GM12878 (cell line): ENCODE measurements around the gene SARDH. TPM values are rescaled to one million over a fixed set of nuclear protein-coding genes. Genes with fewer than 3 reads are reported as not detected.
A peak's percentile ranks its signal among the peaks of the same experiment; 100 is the strongest.

ENCODE experiments used
- ATAC-seq: fragments of 200-7000 bp; cut with Tn5 transposase; 3 replicates; pipeline ENCODE4 v1.9.1; 2020; ENCODE audit warnings: mild to moderate bottlenecking, moderate library complexity
- BruUV-seq: library from RNA; stranded (reverse); fragments of 400-500 nt; replicated peaks from 2 replicates; lab custom pipeline; 2021; lab: Mats Ljungman, UMichigan
- CTCF ChIA-PET: fragments of 300-600 bp; sonication (Branson Sonifier 250); formaldehyde crosslinking; extraction: SDS; loops from one replicate; lab custom pipeline; 2021; ENCODE audit warnings: inconsistent platforms; lab: Yijun Ruan, JAX
- POLR2A ChIA-PET: fragments of 350-600 bp; formaldehyde crosslinking; extraction: SDS; loops from one replicate; lab custom pipeline; 2021; ENCODE audit warnings: inconsistent platforms; lab: Charles Lee
- RAD21 ChIA-PET: fragments of 300-600 bp; sonication (Branson Sonifier 250); formaldehyde crosslinking; loops from one replicate; lab custom pipeline; 2023; ENCODE audit warnings: antibody characterized with exemption; ENCODE audit not compliant: unreplicated experiment; lab: Charles Lee
- SMC1A ChIA-PET: fragments of 300-600 bp; sonication (Branson Sonifier 250); formaldehyde crosslinking; loops from one replicate; lab custom pipeline; 2023; ENCODE audit not compliant: unreplicated experiment, uncharacterized antibody; lab: Charles Lee
- DNase-seq: peaks from one replicate; pipeline ENCODE4 v3.0.0-alpha.2; 2011; ENCODE audit warnings: low read depth, low spot score
- FAIRE-seq: peaks from 3 replicates; lab custom pipeline; 2011; peaks lifted over from hg19 to GRCh38; lab: Jason Lieb, UNC
- H2AFZ ChIP-seq: 2 replicates; pipeline ENCODE4 v1.6.0; 2011; ENCODE audit warnings: low read depth, low read length, control low read depth; ENCODE audit not compliant: control insufficient read depth
- H3K27ac ChIP-seq: 2 replicates; pipeline ENCODE4 v1.5.1; 2011; ENCODE audit warnings: control low read depth; ENCODE audit not compliant: control insufficient read depth, insufficient read depth
- H3K27me3 ChIP-seq, 2 experiments: replicated peaks in 1 of 2; 2 replicates each; pipeline versions ENCODE4 v1.6.0 to v1.6.1; 2011; ENCODE audit warnings: low read length in 1 of 2; ENCODE audit not compliant: control insufficient read depth in 2 of 2, insufficient read depth in 2 of 2
- H3K36me3 ChIP-seq, 2 experiments: 2 replicates each; pipeline ENCODE4 v1.5.1; 2011; ENCODE audit warnings: low read length in 1 of 2; ENCODE audit not compliant: control insufficient read depth in 2 of 2, insufficient read depth in 2 of 2
- H3K4me1 ChIP-seq: 2 replicates; pipeline ENCODE4 v1.6.1; 2011; ENCODE audit warnings: mild to moderate bottlenecking, low read length, moderate library complexity, mixed read lengths; ENCODE audit not compliant: control insufficient read depth, insufficient read depth
- H3K4me2 ChIP-seq: 2 replicates; pipeline ENCODE4 v1.6.0; 2011; ENCODE audit warnings: control low read depth; ENCODE audit not compliant: control insufficient read depth, insufficient read depth
- H3K4me3 ChIP-seq: fragments of 200-600 bp; sonication (generic); 2 replicates; pipeline ENCODE4 v1.5.1; 2016
- H3K79me2 ChIP-seq: 2 replicates; pipeline ENCODE4 v1.6.0; 2011; ENCODE audit warnings: low read length; ENCODE audit not compliant: control insufficient read depth, insufficient read depth
- H3K9ac ChIP-seq: 2 replicates; pipeline ENCODE4 v1.8.0; 2011; ENCODE audit warnings: low read length, control low read depth, mixed read lengths; ENCODE audit not compliant: control insufficient read depth, insufficient read depth
- H3K9me3 ChIP-seq: replicated peaks from 3 replicates; pipeline ENCODE4 v1.5.1; 2011; ENCODE audit warnings: mild to moderate bottlenecking, low read length; ENCODE audit not compliant: control insufficient read depth, insufficient read depth
- H4K20me1 ChIP-seq: 2 replicates; pipeline ENCODE4 v1.6.0; 2011; ENCODE audit not compliant: control insufficient read depth, insufficient read depth
- CTCF ChIP-seq, 3 experiments: IDR thresholded peaks in 2 of 3; conservative IDR thresholded peaks in 1 of 3; 2 replicates each; pipeline ENCODE4 v1.5.1; 2011; ENCODE audit warnings: low read depth in 3 of 3, low read length in 3 of 3, mild to moderate bottlenecking in 3 of 3, control low read depth in 2 of 3, moderate library complexity in 2 of 3, inconsistent platforms in 1 of 3, mixed read lengths in 1 of 3; ENCODE audit not compliant: control insufficient read depth in 2 of 3, insufficient read depth in 1 of 3; ENCODE audit errors: extremely low read depth in 1 of 3
- NR2C2 ChIP-seq: IDR thresholded peaks from 2 replicates; pipeline ENCODE4 v1.6.1; 2011; ENCODE audit warnings: borderline replicate concordance, low read depth; ENCODE audit not compliant: control insufficient read depth, insufficient read length
- RAD21 ChIP-seq: IDR thresholded peaks from 2 replicates; pipeline ENCODE4 v1.6.1; 2011; ENCODE audit warnings: mild to moderate bottlenecking, low read depth, low read length, moderate library complexity; ENCODE audit not compliant: insufficient read depth
- REST ChIP-seq: IDR thresholded peaks from 2 replicates; pipeline ENCODE4 v1.6.1; 2012; ENCODE audit warnings: mild to moderate bottlenecking, low read depth, low read length
- SMC3 ChIP-seq: IDR thresholded peaks from 2 replicates; pipeline ENCODE4 v1.6.1; 2011; ENCODE audit warnings: low read length, improper control_type of control experiment, borderline replicate concordance
- WGBS: methylation state at CpG from one replicate; pipeline ENCODE4 v1.1.6; 2016; ENCODE audit warnings: low lambda C conversion rate; ENCODE audit not compliant: insufficient replicate concordance, insufficient coverage; ENCODE audit errors: missing lambda C conversion rate; 5-methylcytosine and 5-hydroxymethylcytosine counted together
- in situ Hi-C: fragments of 300-500 bp; cut with MboI; formaldehyde crosslinking; loops from 9 replicates; pipeline ENCODE4 v1.14.3; 2018; ENCODE audit warnings: mixed read lengths
- intact Hi-C: fragments of 100-400 bp; cut with micrococcal nuclease; formaldehyde crosslinking; loops from one replicate; pipeline ENCODE4 v1.14.2; 2022; ENCODE audit not compliant: unreplicated experiment
- polyA plus RNA-seq, 11 experiments: library from polyadenylated mRNA; depleted of rRNA in 4 of 11; unstranded in 6 of 11; stranded (reverse) in 5 of 11; fragments of >200 nt; fragmentation: Nextera tagmentation in 4 of 11; fragmentation: Illumina TruSeq in 1 of 11; extraction: Ambion mirVana in 4 of 11; extraction: Trizol in 1 of 11; gene quantifications; 1 replicate in 1 of 11; 2 replicates in 10 of 11; pipeline versions ENCODE4 v1.2.1 to v1.2.3, GENCODE V29; 2011 to 2016; ENCODE audit warnings: inconsistent platforms in 2 of 11, missing spikeins in 2 of 11, low read depth in 1 of 11
- total RNA-seq, 4 experiments: library from RNA; depleted of rRNA in 3 of 4; stranded (reverse); fragments of >200 nt in 3 of 4; fragmentation: Illumina TruSeq in 1 of 4; extraction: Trizol in 1 of 4; gene quantifications; 2 replicates each; pipeline versions ENCODE4 v1.2.1 to v1.2.3, GENCODE V29; 2013 to 2021

The SARDH gene
- total and polyA plus RNA-seq, 10 of the 15 experiments (the other 5 are each of a cell fraction or from before 2014, with no cell fraction given): 0.03 to 0.15 (median 0.10) TPM; not detected in 6

- ChIA-PET POLR2A (no interaction called here), SMC1A (no interaction called here), CTCF (interaction anchor here (1.1 kb wide), 1 partner anchor 9 kb away, joined by 3 read pairs; no protein-coding TSS in a partner anchor), RAD21 (no interaction called here)
- Histone ChIP-seq H3K4me3 (no peak overlapping the region), H2AFZ (no peak overlapping the region), H3K27me3 (peaks cover 0 to 1% of the 10 kb centered on the region in 2 experiments; a peak in 3 of 4 replicates), H4K20me1 (no peaks in the 10 kb centered on the region), H3K4me2 (no peak overlapping the region), H3K9me3 (no peaks in the 10 kb centered on the region; the same call in 2 of the 3 replicates), H3K27ac (no peak overlapping the region), H3K4me1 (no peaks in the 10 kb centered on the region), H3K79me2 (no peaks in the 10 kb centered on the region), H3K9ac (no peak overlapping the region), H3K36me3 (no peaks in the 10 kb centered on the region)
- in situ Hi-C loops (no loop called here), intact Hi-C loops (no loop called here)
- BruUV-seq: no TSS peak
- FAIRE-seq (no peak), ATAC-seq (peak; percentile 27; the same call in 1 of the 3 replicates), DNase-seq (no peak)
- 38% methylated on average over 20 of the region's 21 CpGs for WGBS
- no peak for TF ChIP-seq REST
- peak; percentile 34; the same call in 1 of the 2 replicates for TF ChIP-seq SMC3
- TF ChIP-seq NR2C2: no peak
- TF ChIP-seq RAD21: peak; percentile 52
- peak; percentile 33 to 35 (median 34); a peak in 5 of 6 replicates for TF ChIP-seq CTCF (IDR thresholded peaks at IDR 0.05 in 2 of 3, conservative IDR thresholded peaks at IDR 0.05 in 1 of 3; ENCODE audit: control insufficient read depth in 2 of 3, extremely low read depth in 1 of 3, insufficient read depth in 1 of 3, low read depth in 3 of 3, low read length in 3 of 3)
These were observed 22.1 kb downstream of the SARDH start for GRCh38 chr9:133715866-133716563.
